ENCODE measurements around the gene FUT8. TPM values are rescaled to one million over a fixed set of nuclear protein-coding genes. Genes with fewer than 3 reads are reported as not detected.

FUT8 gene
- total and polyA plus RNA-seq, 2 of the 8 experiments (the other 6 are each of a cell fraction or from before 2014, with no cell fraction given): 10.5 to 25.1 TPM

DNA sequence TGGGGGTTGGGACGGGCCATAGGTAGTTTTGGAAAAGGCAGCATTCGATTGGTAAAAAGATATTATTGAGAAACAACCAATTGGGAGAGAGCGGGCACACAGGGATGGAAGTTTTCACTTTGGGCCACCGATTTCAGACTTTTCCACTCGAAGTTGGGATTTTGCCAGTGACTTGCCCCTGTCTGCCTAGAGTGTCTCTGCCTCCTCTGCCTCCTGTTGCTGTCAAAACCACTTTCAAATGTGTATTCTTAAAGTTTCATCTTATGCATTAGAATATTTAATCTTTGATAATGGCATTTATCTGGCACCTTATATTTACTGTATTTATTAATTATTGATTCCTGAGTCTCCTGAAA lies 182.3 kb downstream of the FUT8 start:
- no peaks in the 10 kb centered on the region for H3K27me3 ChIP-seq (replicated peaks in 1 of 4; ENCODE audit: control insufficient read depth in 3 of 4, extremely low read depth in 1 of 4, insufficient read depth in 3 of 4, low read length in 3 of 4)
- H4K20me1 ChIP-seq (replicated peaks in 1 of 2; ENCODE audit: control insufficient read depth in 1 of 2, insufficient read depth in 2 of 2, low read length in 2 of 2): peaks cover 0 to 2% of the 10 kb centered on the region in 2 experiments
- H2BK120ac ChIP-seq (replicated peaks; ENCODE audit: low read depth, low read length): no peak overlapping the region
- H3K56ac ChIP-seq (replicated peaks; ENCODE audit: insufficient read length, low read depth, low read length): no peak overlapping the region
- no peak overlapping the region for H2BK12ac ChIP-seq (ENCODE audit: low read depth, low read length)
- H4K91ac ChIP-seq (replicated peaks; ENCODE audit: insufficient read length, low read length): no peak overlapping the region
- H3K79me1 ChIP-seq (ENCODE audit: low read depth, low read length): no peaks in the 10 kb centered on the region
- H3K18ac ChIP-seq (ENCODE audit: extremely low read depth, low read length): no peak overlapping the region
- no peak overlapping the region for H3K14ac ChIP-seq (ENCODE audit: insufficient read length)
- H2BK5ac ChIP-seq (ENCODE audit: low read depth, low read length): no peak overlapping the region
- H3K36me3 ChIP-seq (ENCODE audit: control insufficient read depth in 2 of 4, insufficient read depth in 4 of 4, low read length in 3 of 4): no peaks in the 10 kb centered on the region
- no peak overlapping the region for H3K27ac ChIP-seq (ENCODE audit: low read depth, low read length)
- peaks cover 3 to 9% (median 6%) of the 10 kb centered on the region in 4 experiments for H3K4me1 ChIP-seq (replicated peaks in 1 of 4; ENCODE audit: control insufficient read depth in 3 of 4, insufficient read depth in 4 of 4, low read length in 3 of 4)
- H4K8ac ChIP-seq (ENCODE audit: extremely low read depth, insufficient read depth, low read length): no peak overlapping the region
- H2AK5ac ChIP-seq (ENCODE audit: low read depth, low read length): no peak overlapping the region
- no peak overlapping the region for H3K23ac ChIP-seq (ENCODE audit: insufficient read length)
- no peak for DNase-seq (ENCODE audit: low read depth in 1 of 2, low spot score in 2 of 2)
- TF ChIP-seq HDAC6 (IDR thresholded peaks at IDR 0.05; ENCODE audit: low read depth, low read length): no peak
- TF ChIP-seq JUN (IDR thresholded peaks at IDR 0.05; ENCODE audit: low read depth, low read length): no peak
- TF ChIP-seq KDM4A (IDR thresholded peaks at IDR 0.05; ENCODE audit: low read depth, low read length, severe bottlenecking): no peak
- TF ChIP-seq SAP30 (IDR thresholded peaks at IDR 0.05; ENCODE audit: insufficient read depth, insufficient replicate concordance, low read length): no peak
- TF ChIP-seq RNF2 (IDR thresholded peaks at IDR 0.05; ENCODE audit: borderline replicate concordance, low read depth, low read length, missing control alignments, poor library complexity, severe bottlenecking): no peak
- no peak for TF ChIP-seq CREB1 (IDR thresholded peaks at IDR 0.05)
- TF ChIP-seq, protein P1, sequence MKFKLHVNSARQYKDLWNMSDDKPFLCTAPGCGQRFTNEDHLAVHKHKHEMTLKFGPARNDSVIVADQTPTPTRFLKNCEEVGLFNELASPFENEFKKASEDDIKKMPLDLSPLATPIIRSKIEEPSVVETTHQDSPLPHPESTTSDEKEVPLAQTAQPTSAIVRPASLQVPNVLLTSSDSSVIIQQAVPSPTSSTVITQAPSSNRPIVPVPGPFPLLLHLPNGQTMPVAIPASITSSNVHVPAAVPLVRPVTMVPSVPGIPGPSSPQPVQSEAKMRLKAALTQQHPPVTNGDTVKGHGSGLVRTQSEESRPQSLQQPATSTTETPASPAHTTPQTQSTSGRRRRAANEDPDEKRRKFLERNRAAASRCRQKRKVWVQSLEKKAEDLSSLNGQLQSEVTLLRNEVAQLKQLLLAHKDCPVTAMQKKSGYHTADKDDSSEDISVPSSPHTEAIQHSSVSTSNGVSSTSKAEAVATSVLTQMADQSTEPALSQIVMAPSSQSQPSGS (IDR thresholded peaks at IDR 0.05; ENCODE audit: low read length): no peak
- TF ChIP-seq TAF7 (optimal IDR thresholded peaks at IDR 0.05; ENCODE audit: borderline replicate concordance, low read depth, low read length): no peak
- no peak overlapping the region for H2BK15ac ChIP-seq (ENCODE audit: low read length)
- no peak overlapping the region for H3K4me3 ChIP-seq (ENCODE audit: extremely low read depth in 1 of 4, insufficient read depth in 2 of 4, low read depth in 3 of 4, low read length in 4 of 4)
- H3K23me2 ChIP-seq (ENCODE audit: low read depth, low read length): no peaks in the 10 kb centered on the region
- H3K4me2 ChIP-seq (ENCODE audit: insufficient read depth in 1 of 2, low read depth in 2 of 2, low read length in 2 of 2): no peak overlapping the region; a peak in 1 of 4 replicates
- POLR2A ChIA-PET (ENCODE audit: partially characterized antibody): no interaction called here
- H3K4ac ChIP-seq (replicated peaks; ENCODE audit: insufficient read length, low read depth, low read length): no peak overlapping the region
- CTCF ChIA-PET (ENCODE audit: partially characterized antibody): no interaction called here
- no peak overlapping the region for H4K5ac ChIP-seq (ENCODE audit: insufficient read length, low read depth, low read length)
- no peak overlapping the region for H2BK20ac ChIP-seq (ENCODE audit: low read length)
- H2AFZ ChIP-seq (ENCODE audit: low read length): no peak overlapping the region
- no peak overlapping the region for H3K9ac ChIP-seq (replicated peaks in 1 of 4; ENCODE audit: extremely low read depth in 1 of 4, low read depth in 3 of 4, low read length in 3 of 4)
- 86% methylated on average over 5 of the region's 5 CpGs; no CpG with 5 or more reads in 1 of the 2 experiments for WGBS, 2 experiments (ENCODE audit: extremely low coverage in 1 of 2, insufficient coverage in 1 of 2, insufficient read length in 1 of 2, insufficient replicate concordance in 2 of 2, low coverage in 1 of 2, low lambda C conversion rate in 2 of 2, missing lambda C conversion rate in 1 of 2)
- H3K9me3 ChIP-seq (ENCODE audit: insufficient read depth in 2 of 2, low read depth in 1 of 2, low read length in 1 of 2): no peaks in the 10 kb centered on the region; a peak in 1 of 4 replicates
- no peak for FAIRE-seq
- H3K79me2 ChIP-seq (ENCODE audit: control insufficient read depth in 1 of 2, insufficient read depth in 2 of 2, low read length in 2 of 2): no peaks in the 10 kb centered on the region

Measured in H1 (cell line).